Fibroblast of skin of left biceps (primary cell): ENCODE data around the gene C12orf57.

Source experiments
- DNase-seq, 2 experiments: peaks; one replicate each; pipeline ENCODE4 v3.0.0-alpha.2; 2013; ENCODE audit warnings: low read depth in 2 of 2

The C12orf57 gene

DNA sequence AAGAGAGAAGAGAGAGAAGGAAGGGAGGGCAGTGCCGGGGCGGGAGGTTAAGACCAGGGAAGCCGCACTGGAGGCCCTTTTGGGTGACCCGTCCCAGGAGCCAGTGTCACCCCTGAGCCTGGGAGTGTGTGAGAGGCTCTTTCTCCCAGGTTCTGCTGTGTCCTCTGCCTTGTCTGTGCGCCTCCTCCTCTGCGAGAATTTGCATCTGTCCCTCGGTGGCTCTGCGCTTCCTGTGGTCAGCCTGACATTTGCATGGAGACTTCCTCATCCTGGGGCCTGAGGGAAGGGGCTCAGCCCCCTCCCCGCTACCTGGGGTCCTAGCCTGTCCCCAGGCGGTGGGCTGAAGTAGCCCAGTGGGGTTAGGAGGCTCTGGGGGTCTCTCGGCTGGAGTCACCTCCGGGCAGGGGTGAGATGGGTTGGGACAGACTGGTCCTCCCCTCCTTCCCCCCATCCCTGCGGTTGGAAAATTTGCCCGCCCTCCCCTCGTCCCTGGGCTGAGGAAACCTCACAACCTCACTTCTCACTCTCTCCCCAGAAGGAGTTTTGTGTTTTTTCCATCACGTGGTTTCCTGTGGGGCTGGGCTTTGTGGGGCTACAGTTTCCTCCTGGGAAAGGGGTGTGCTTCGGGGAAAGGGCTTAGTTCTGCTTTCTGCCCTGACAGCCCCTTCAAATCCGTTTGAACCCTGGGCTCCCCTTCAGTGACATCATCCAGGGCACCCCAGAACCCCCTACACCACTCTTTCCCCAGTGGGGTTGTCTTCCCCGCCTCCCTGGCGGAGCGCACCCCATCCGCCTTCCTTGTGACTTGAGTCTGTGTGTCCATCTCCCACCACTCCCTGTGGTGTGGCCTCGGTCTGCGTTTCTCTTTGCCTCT is 9.9 kb downstream of the C12orf57 start:
- DNase-seq: peak; percentile 31 to 37

DNA sequence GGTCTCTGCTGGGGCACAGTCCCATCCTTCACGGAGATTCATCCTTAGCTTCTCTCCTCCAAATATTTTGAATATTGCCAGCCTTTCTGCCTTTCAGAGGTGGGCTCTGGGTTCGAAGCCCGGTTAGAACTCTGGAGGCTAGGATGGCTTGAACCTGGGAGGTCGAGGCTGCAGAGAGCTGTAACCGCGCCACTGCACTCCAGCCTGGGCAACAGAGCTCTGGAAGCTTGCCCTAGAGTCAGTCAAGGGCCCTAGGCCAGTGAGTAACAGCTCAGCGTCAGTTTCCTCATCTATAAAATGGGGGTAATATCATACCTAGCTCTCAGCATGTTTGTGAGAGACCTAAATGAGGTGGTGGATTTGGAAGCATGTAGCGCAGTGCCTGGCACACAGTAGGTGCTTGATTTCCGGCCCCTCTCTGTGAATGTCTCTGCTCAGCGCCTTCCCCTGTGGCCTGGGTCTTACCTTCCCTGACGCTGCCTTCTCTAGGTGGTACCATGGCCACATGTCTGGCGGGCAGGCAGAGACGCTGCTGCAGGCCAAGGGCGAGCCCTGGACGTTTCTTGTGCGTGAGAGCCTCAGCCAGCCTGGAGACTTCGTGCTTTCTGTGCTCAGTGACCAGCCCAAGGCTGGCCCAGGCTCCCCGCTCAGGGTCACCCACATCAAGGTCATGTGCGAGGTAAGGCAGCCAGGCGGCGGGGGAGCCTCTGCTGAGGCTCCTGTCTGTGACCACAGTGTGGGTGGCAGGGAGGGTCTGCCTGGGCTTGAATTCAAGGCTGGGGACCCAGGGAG is 10.7 kb downstream of the C12orf57 start:
- DNase-seq: no peak

DNA sequence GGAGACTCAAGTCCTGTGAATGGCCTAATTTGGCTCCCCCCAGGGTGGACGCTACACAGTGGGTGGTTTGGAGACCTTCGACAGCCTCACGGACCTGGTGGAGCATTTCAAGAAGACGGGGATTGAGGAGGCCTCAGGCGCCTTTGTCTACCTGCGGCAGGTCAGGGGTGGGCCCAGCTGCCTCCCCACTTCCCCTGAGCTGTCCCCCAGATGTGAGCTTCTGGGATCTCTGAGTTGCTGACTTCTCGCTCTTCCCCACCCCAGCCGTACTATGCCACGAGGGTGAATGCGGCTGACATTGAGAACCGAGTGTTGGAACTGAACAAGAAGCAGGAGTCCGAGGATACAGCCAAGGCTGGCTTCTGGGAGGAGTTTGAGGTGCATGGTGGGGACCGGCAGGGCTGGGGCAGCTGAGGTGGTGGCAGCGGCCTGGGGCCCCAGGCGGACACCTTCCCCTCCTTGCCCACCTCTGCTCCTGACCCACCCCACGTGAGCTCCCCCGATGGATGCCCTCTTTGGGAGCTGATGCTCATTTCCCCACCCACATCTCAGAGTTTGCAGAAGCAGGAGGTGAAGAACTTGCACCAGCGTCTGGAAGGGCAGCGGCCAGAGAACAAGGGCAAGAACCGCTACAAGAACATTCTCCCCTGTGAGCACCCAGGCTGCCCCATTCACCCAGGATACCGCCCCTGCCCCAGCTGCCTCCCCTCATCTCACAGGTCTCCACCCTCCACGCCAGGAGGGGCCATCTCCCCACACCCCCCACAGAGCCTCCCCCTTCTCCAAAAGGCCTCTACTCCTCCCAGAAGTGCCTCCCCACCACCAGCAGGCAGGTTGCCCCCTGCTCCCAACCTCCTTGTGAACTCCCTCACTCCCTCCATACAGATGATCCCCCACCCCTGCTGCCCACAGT is 11.5 kb downstream of the C12orf57 start:
- DNase-seq: no peak

DNA sequence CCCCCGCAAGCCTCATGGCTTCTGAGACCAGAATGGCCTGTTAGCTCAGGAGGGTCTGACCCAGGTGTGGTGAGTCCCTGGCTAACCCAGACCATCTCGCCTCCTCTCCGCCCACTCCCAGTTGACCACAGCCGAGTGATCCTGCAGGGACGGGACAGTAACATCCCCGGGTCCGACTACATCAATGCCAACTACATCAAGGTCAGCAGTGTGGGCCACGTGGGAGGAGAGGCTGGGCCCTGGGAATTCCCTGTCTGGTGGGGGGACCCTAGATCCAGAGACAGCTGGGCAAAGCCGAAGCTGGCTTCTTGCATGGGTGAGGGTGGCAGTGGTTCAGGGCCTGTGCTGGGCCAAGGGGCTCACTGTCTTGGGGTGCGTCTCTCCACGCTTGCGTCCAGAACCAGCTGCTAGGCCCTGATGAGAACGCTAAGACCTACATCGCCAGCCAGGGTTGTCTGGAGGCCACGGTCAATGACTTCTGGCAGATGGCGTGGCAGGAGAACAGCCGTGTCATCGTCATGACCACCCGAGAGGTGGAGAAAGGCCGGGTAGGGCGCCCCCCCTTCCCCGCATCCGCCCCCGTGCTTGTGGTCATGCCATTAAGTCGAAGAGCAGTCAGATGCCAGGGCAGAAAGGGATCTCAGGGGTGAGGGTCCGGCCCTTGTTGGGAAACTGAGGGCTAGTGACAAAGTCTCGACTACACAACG is 12.4 kb downstream of the C12orf57 start:
- no peak for DNase-seq

DNA sequence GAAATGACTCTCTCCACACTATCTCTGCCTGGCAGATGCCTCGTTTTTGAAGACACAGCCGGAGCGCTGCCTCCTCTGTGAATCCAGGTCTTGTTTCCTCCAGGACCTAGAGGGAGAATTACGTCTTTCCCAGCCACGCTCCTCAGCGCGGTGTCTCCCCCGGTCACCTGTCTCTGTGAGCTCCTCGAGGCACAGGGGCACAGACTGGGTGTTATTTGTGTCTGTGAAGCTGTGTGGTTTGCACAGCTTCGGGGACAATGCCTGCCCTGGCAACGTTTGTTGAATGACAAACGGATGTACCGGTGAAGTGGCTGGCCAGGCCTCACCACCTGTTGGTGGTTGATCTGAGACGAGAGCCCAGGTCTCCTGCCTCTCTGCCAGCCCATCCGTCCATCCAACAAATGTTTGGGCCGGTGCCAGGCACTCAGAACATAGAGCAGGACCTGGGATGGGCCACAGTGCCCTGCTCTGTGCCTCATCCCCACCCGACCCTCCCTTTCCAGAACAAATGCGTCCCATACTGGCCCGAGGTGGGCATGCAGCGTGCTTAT is 13.4 kb downstream of the C12orf57 start:
- DNase-seq: no peak

DNA sequence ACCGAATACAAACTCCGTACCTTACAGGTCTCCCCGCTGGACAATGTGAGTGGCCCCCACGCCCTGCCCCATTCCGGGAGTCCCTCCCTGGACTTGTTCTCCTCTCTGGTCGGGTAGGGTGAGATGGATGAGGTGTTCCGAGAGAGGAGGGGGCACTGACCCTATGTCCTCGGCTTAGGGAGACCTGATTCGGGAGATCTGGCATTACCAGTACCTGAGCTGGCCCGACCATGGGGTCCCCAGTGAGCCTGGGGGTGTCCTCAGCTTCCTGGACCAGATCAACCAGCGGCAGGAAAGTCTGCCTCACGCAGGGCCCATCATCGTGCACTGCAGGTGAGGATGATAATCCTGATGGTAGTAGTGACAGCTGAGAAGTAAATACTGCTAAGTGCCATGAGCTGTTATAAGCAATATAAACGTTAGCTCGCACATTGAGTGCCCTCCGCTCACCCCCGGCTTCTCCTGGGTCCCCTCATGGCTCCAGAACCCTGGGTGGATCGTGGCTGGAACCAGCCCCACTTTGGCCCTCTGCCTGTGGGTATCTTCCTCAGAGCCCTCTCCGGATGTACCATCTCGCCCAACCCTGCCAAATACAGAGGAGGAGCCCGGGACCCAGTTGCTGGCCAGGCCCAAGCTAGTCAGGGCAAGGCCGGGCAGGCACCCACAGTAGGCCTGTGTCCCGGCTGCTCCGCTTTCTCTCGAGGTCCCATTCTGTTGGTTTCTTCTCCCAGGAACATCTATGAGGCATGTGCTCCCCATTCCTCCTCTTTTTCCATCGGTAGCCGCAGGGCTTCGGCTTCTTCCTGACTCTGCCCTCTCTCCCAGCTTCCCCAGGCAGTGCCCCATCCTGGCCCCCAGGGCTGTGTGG is 14.2 kb downstream of the C12orf57 start:
- no peak for DNase-seq

DNA sequence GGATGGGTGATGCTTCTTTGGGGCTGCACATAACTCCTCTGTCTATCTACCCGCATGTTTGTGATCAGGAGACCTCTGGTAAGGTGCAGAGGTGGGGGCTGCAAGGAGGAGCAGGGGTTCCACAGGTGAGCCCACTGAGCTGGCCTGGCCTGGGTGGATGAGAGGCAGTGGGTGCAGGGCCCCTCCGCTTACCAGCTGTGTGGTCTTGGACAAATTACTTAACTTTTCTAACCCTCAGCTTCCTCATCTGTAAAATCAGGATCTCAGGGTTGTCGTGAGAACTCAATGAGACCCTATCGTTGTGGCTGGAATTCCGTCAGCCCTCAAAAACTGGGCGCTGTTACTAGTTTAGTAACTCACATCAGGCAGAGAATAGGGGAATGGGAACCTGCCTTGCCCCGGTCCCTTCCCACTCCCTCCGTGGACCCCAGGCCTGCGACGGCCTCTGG is 14.8 kb downstream of the C12orf57 start:
- DNase-seq: no peak

DNA sequence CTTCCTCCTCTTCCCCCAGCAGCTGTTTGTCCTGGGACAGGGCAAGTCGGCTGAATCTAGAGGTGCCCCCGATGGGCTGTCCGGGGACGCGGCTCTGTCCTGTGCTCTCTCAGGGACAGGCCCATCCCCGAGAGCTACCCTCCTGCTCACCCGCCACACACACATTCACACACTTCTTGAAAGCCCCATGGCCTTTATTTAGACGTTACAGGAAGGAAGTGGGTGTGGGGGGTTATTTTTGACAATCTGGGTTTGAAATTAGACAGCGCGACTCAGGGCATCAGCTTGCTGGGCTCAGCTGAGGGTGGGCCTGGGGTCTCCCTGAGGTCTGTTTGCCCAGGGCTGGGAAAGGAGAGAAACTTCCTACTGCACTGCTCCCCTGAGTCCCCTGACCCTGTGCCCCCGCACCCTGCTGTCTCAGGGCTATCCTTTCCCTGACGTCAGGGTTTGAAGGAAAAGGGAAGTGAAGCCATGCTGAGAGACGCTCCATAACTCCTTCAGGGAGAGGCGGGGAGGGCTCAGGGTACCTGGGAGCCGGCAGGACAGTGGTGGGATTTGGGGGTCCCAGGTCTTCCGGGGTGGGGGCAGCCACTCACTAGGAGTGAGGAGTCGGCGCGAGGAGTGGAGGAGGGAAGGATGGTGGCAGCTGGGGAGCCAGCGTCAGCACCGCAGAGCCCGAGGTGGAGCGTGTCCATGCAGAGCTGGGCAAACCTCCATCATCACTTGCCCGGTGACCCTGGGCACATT is 15.4 kb downstream of the C12orf57 start:
- no peak for DNase-seq

DNA sequence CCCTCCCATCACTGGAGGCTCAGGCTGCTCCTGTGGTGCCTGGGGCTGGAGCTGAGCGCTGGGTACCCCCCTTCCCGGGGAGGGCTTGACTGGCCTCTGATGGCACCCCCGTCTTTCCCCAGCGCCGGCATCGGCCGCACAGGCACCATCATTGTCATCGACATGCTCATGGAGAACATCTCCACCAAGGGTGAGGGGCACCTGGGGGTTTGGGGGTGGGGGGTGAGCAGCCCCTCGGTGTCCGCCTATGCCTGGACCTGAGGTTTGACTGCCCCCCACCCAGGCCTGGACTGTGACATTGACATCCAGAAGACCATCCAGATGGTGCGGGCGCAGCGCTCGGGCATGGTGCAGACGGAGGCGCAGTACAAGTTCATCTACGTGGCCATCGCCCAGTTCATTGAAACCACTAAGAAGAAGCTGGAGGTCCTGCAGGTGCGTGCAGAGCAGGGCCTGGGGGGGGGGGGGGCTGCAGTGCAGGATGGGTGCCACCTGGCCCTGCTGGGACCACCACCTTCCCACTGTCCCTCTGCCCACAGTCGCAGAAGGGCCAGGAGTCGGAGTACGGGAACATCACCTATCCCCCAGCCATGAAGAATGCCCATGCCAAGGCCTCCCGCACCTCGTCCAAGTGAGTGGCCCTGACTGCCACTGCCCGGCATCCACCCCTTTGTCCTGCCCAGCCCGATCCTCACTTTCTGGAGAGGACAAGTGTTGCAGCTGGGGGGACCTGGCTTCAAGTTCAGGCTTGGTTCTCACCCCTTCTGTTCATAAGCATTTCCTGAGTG is 16.2 kb downstream of the C12orf57 start:
- DNase-seq: no peak

DNA sequence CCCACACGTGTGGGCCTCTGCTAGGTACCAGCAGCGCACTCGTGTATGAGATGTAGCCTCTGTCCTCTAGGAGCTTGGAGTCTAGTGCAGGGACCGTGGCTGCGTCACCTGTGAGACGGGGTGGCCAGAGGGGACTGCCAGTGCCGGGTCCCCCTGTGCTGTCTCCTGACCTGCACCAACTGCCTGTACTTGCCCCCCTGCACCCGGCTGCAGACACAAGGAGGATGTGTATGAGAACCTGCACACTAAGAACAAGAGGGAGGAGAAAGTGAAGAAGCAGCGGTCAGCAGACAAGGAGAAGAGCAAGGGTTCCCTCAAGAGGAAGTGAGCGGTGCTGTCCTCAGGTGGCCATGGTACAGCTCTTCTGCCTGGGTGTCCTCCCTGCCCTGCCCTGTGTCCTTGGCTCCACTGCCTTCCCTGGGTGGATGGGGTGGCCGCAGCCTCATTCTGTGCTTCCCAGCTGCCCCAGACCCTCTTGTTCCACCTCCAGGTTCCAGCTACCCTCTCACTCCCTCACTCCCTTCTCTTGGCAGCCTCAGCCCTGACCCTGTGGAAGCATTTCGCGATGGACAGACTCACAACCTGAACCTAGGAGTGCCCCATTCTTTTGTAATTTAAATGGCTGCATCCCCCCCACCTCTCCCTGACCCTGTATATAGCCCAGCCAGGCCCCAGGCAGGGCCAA is 16.9 kb downstream of the C12orf57 start:
- no peak for DNase-seq

DNA sequence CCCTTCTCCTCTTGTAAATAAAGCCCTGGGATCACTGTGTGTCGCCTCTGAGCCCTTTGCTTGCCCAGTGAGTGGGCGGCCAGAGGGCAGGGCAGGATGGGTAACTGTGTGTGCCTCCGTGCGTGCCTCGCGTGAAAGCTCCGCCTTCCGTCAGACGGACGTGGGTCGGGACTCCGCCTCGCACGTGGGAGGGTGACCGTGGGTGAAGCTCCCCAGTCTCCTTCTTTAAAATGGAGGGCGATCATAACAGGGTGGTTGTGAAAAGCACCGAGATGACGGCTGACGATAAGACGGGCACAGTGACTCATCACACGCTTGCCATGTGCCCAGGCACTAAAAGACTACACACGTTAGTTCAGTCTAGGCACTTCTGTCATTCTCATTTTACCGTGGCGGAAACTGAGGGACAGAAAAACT is 17.5 kb downstream of the C12orf57 start:
- DNase-seq: no peak

DNA sequence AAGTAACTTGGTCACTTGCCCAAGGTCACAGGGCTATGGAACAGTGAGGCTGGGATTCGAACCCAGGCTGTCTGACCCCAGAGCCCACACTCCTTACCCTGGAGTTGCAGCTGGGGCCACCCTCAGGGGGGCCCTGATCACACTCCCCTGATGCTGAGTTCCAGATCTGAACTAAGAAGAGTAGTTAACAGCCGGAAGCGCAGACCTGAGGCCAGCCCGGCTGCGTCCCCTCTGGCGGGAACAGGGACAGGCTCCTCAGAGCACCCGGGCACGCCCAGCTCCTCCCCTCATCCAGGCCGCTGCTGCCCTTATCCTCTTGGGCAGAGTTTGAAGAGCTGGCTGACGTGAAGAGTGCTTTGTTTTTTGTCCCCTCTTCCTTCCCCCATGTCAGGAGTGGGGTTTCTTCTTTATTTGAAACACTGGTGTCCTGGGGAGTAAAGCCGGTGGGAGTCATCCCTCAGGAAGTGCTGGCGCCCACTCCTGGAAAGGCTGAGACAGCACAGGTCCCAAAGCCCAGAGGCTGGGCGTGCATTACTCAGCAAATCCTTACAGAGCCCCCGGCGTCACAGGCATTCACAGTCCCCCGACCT is 18.0 kb downstream of the C12orf57 start:
- peak; percentile 47 to 56 for DNase-seq

DNA sequence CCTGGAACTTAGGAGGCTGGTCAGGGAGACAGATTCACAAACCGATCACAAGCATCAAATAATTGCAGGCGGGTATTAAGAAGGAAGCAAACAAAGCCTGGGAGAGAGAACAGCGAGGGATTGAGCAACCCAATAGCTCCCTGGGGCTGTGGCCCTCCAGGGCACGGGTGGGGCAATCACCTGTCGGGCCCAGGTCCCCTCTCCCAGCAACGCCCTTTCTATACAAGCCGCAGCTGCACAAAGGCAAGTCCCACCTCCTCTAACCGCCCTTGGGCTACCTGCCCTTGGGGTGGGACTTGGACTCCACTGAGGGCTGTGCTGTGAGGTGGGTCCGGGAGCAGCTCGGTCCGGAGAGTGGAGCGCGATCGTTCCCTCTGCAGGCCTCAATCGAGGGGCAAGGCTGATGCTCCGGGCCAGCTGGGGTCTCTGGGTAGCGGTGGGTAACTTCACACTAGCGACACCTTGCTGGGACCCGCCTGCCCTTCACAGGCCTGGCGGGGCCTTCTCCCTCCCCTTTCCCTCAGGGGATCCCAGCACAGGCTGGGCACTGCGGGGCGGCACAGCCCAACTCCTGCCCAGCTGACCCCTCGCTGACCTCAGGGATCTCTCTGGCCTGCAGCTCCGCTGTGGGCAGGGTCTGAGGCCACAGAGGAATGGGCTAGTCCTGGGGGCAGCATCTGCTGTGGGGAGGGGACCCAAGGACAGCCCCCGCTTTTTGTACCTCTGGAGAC is 18.6 kb downstream of the C12orf57 start:
- DNase-seq: no peak

DNA sequence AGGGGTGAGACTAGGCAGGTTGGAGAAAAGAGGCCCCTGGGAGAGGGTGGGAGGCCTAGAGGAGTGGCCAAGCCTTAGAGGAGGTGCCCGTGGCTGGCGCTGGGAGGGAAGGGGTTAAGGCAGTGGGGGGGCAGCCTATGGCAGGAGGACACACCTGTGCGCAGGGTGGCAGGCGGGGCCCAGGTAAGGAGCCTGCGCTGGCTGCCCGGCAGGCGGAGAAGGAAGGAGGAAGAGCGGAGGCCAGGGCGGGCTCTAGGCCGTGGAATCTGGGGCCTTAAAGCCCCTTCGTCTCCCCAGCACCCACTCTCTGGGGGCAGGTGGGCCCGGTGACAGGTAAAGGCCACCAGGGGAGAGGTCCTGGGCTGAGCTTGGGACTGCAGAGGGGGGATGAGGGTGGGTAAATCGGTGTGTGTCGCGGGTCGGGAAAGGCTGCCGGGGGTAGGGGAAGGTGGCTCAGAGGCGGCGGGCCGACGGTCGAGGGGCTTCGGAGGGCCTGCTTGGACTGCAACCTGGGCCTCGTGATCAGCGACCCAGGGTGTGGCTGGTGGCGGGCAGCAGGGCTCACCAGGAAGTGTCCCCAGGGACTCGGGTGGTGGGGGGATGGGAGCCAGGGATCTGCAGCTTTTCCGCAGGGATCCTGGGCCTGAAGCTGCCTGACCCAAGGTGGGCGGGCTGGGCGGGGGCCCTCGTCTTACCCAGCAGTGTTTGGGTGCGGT is 19.4 kb downstream of the C12orf57 start:
- no peak for DNase-seq

DNA sequence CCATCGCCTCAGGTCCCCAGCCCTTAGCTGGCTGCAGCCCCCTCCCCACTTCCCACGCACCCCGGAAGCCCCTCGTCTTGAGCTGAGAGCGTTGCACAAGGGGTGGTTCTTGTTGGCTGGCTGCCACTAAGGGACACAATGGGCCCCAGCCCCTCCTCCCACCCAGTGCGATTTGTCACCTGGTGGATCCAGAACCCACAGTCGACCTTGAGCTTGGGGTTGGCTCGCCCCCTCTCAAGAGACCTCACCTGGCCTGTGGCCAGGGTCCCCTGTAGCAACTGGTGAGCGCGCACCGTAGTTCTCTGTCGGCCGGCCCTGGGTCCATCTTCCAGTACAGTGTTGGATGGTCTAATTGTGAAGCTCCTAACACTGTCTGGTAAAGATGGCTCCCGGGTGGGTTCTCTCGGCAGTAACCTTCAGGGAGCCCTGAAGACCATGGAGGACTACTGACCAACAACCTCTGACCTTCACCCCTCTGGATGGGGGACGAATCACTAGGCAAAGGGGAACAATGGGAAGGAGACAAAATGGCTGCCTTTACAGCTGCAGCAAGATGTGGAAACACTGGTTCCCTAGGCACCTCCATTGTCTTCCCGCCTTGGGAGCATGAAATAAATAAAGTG is 20.1 kb downstream of the C12orf57 start:
- no peak for DNase-seq

DNA sequence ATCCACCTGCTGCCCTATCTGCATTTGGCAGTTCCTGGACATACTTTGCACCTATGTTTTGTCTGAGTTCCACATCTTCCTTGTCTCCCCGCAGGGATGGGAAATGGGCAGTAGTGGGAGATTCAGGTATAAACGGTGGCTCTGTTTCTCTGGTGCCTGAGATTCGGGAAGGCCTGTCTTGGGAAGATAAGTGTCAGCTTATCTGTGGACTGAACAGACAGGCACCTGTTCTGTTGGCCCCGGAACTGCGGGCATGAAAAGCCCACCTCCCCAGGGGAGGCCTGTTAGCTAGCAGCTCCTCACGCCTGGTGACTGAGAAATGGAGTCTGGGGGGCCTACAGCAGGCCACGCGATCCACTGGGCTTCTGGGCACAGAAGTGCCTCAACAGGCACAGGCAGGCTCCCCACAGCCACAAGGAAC is 20.8 kb downstream of the C12orf57 start:
- DNase-seq: no peak
